ENCODE measurements around the gene INTS7.

Gene INTS7

GRCh38 chr1:211908453-211908852, 126.9 kb downstream of the INTS7 start:
- DNase-seq (ENCODE audit: low spot score): no peak

DNA sequence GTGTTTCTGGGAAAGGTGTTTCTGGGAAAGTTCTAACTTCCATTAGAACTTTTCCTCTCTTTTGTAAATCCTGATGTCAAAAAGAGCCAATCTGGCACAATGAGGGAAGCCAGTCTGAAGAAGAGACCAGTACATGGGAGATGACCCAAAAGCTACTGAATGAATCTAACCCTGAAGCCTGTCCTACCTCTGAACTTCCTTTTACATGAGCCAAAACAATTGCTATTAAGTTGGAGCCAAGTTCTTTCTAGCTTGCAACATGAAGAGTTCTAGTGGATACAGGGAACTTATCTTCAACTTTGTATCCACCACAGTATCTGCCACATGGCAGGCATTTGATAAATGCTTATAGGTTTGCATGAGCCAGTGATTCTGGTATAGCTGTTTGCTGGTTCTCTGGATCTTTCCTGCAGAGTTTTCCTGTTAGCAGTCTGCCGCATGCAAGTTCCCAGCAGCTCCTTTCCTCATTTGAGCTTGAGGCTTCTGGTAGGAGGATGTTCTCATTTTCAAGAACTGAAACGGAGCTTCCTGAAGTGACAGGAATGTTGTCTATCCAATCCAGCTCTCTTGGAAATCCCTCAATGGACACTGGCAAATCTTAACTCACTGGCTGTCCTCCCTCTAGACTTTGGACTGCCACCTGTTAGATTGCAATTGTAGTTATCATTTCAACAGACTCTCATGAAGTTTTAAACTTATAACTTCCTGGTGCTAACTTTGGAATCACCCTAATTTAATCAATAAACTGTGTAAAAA, 131.7 kb downstream of the INTS7 start:
- no peak for DNase-seq (ENCODE audit: low spot score)

DNA sequence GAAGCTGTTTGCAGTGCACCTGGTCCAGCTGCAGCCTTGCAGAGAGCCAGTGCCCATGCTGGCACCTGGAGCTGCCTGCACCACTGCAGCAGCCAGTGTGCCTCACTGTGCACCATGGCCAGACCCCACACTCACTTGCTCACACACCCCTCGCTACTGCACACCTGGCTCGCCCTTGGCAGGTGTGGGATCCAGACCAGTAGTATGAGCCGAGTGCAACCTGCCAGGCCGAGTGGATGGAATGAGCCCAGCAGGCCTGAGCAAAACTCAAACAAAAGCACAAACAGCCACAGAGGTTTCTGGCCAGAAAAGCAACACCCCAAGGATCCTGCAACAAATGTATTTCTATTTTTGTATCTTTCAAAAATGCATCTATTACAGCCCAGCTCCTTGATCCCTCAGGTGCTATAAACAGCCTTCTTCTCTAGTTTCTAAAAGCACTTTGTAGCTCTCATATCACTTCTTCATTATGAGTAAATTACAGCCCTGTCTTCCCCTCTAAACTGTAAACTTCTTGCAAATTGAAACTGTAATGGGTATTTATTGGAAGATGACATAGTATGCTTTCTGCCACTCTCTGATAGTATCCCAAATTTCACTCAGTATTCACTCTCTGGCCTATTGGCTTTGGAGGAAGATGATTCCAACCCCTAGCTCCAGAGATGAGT, 132.6 kb downstream of the INTS7 start:
- DNase-seq (ENCODE audit: low spot score): no peak

- no peak for DNase-seq (ENCODE audit: low spot score)
These were observed 133.4 kb downstream of the INTS7 start for GRCh38 chr1:211901945-211902344.

- no peak for DNase-seq (ENCODE audit: low spot score)
These were observed 134.9 kb downstream of the INTS7 start for GRCh38 chr1:211900441-211900840.

DNA sequence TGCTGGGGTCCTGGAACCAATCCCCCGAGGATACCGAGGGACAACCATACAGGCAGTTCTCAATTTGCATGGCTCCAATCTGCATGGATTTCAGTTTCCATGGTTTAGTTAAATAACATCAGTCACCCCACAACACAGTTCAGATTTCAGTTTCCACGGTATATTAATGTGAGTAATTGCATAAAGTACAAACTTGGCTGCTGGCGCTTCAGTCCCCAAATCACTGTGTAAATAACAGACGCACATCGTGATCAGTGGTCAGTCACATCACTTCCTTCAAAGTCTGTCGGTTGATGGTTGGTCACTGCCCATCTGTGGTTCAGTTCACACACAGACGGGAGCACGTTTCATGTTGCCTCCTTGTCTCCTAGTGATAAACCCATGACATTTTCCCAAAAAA, 138.4 kb downstream of the INTS7 start:
- no peak for DNase-seq (ENCODE audit: low spot score)

DNA sequence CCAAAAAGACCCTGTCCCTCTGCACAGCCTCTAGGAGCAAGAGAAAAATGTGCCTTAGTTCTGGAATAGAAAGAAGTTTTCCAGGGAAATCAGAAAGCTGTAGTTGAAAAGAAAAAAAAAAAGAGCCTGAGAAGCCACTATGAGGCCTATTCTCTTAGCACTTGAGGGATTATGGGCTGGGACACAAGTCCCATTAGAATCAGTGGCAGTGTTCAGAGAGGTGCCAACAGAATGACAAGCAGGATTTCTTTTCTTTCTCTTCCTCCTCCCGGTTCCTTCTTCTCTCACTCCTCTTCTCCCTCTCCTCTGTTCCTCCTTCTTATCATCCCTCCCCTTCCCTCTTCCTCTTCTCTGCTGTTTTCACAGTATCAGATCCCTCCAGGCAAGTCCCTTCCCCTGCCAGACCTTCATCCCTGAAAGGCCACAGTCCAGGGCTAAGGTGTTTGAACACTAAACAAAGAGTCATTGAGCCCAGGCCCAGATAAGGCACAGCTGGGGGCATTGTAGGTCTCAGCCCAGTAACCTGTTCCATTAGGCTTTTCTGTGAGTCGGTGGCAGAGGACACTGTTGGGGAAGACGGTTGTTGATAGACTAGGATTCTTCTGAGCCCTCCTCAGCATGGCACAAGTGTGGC, 140.1 kb downstream of the INTS7 start:
- no peak for DNase-seq (ENCODE audit: low spot score)

GRCh38 chr1:211894312-211894711, 141.0 kb downstream of the INTS7 start:
- no peak for DNase-seq (ENCODE audit: low spot score)

DNA sequence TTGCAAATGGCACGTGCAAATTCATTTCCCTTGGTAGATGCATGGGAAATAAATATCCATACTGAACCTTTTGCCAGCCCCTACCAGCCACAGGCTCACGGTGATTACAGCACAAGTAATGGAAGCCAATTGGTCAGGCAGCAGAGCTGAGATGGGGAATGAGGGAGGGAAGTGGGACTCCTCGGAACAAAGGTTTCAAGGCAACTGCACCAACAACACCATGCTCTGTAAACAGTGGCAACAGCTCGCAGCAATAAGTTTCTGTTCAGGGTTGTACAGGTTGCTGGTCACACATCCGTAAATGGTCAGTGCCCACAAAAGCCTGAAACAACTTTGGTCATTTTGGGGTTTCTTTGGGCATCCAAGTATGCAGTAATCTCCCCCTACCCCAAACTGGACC, 142.1 kb downstream of the INTS7 start:
- DNase-seq (ENCODE audit: low spot score): no peak

- no peak for DNase-seq (ENCODE audit: low spot score)
These were observed 142.8 kb downstream of the INTS7 start for GRCh38 chr1:211892577-211892976.

DNA sequence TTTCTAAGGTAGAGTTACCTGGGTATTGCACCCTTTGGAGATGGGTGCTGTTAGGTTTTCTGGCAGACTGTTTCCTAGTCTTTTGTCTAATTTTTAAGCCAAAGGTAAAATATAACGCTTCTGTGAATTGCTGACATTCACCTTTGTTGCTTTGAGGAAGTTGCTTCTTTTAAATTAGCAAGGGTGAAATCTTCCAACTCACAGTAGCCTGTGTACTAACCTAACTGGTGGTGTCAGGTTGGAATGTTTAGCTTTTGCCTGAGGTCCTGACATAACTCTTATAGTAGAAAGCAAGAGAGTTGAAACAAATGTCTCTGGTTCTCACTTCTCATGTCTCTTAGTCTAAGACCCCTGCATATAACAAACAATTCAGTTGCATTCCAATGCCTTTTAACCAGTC, 143.6 kb downstream of the INTS7 start:
- no peak for DNase-seq (ENCODE audit: low spot score)

All from iPS-NIHi11 (cell line).